ENCODE data around the gene RUNX2.
"Not testable (repeated sequence)": the region's sequence is repeated elsewhere in the genome, so short reads cannot be mapped to it uniquely, and the experiment has no call there.

RUNX2 gene

DNA sequence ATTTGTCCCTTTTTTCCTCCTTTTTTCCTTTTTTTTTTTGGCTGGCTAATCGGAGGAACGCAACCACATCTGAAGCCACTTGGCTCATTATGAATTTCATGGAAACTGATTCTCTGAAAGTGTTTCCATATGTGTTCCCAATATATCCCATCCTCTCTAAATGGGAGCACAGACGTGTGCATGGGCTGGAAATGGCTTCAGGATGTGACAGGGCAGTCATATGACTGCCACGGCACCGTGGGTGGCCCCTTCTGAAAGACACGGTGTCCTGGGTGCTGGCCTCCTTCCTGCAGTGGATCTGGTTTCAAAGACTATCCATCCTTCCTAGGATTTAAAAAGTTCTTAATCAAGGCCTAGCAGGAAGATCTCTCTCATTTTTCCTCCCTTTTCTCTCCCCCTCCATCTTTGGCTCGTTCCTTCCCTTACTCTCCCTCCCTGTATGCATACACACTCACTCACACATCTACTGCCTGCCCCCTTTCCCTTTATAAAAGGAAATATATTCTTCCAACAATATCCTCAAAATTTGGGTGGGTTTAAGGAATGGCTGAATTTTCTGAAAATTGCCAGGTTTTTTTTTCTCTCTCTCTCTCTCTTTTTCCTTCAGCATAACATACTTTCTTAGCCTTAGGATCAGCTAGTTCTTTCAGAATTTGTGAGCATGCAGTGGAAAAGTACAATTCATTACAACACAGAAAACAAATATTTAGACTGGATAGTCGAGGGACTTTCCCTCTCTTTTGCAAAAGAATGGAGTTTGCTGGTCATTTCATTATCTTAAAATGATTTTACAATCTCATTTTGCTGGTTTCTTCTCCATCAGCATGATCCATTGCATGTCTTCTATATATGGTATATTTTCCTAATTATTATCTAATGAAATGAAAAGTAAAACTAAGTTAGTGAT lies 210.8 kb downstream of the RUNX2 start:
- no peak for DNase-seq (ENCODE audit: low read depth, low spot score)
- H3K27ac ChIP-seq = no peak overlapping the region

- DNase-seq (ENCODE audit: low read depth, low spot score) = no peak
- H3K27ac ChIP-seq = no peak overlapping the region
Observed at GRCh38 chr6:45540375-45540920, 212.3 kb downstream of the RUNX2 start.

DNA sequence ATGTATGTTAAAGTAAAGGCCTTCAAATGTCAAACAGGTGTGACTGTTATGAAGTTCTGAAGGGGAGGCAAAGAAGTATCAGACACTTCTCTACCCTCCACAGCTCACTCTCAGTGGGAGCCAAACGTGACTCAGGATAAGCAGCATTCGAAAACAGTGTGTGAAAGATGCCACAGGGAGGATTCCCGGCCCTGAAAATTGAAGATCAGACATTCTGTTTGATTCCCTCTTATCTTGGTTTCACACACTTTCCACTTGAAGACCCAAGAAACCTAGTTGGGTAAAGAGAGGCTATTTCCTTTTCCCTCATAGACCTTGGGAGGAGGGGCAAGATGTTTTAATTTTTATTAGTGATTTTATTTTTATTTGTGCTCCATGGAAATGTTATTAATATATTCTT lies 213.8 kb downstream of the RUNX2 start:
- H3K27ac ChIP-seq = no peak overlapping the region
- no peak for DNase-seq (ENCODE audit: low read depth, low spot score)

GRCh38 chr6:45543298-45544235 lies 215.4 kb downstream of the RUNX2 start:
- peak overlapping the region; percentile 47 for H3K27ac ChIP-seq
- DNase-seq (ENCODE audit: low read depth, low spot score) = no peak

DNA sequence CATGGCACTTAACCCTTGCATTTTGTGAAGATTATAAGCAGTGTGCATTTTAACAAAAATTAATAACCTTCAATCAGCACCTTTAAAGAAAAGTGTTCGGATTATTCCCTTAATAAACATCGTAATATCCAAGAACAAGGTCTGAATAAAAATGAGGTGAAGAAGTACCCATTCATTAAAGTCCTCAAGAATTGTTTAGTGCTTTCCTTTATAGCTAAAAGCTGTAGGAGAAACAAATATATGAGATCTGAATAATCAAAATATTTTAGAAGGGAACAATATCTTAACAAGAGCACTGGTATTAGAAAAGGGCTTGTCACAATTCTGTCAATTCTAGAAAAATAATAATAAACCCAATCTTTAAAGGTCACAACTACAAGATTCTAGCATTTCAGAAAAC lies 217.3 kb downstream of the RUNX2 start:
- no peak overlapping the region for H3K27ac ChIP-seq
- no peak for DNase-seq (ENCODE audit: low read depth, low spot score)

DNA sequence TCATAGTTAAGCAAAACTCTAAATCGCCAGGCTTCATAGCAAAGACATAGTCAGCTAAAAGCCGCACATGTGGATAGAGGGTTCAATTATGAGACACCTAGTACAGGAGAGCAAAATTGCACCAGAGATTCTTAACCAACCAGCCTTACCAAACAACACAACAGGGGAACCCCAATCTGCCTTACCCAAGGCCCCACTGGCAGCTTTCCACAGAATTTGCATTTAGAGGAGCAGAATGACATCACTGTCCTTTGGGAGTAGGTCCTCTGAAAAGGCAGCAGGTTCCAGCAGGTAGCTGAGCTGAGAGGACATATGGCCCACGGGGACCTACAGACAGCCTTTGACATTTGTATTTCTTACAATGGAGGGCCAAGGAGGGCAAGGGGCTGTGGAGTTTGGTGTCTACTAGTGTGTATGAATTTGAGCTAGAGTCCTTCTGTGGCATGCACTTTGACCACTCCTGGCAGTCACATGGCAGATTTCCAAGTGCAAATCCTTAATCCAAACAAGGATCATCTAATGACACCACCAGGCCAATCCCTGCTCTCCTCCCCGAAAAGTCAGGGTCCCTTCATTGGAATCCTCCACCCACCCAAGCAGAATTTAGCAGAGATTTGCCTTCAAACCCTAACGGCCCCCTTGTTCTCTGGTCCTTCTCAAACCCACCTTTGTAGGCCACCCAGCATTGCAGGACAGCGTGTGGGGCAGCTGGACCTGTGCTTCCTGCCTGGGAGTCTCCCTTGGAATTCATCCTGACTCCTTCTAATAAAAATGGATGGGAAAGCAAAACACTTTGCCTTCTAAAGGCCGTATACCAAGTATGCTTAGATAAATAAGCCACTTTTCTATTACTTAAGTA lies 220.8 kb downstream of the RUNX2 start:
- no peak for DNase-seq (ENCODE audit: low read depth, low spot score)
- no peak overlapping the region for H3K27ac ChIP-seq

DNA sequence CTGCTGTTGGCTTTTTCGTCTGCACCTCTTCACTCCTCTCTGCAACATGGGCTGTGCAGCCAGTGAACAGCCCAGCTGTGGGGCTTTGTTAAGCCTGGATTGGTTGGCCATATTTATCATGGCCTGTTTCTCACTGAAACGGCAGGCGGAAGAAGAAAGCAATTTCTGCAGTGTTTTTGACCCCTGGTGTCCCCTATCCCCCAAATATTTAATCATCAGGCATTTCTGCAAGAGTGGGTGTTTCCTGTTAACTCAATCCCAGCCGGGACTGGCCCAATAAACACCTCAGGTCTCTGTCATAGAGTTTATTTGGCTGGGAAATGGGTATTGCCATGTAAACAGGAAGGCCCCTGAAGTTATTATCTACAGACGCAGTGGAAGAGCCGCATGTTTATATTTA lies 224.4 kb downstream of the RUNX2 start:
- no peak overlapping the region for H3K27ac ChIP-seq
- no peak for DNase-seq (ENCODE audit: low read depth, low spot score)

DNA sequence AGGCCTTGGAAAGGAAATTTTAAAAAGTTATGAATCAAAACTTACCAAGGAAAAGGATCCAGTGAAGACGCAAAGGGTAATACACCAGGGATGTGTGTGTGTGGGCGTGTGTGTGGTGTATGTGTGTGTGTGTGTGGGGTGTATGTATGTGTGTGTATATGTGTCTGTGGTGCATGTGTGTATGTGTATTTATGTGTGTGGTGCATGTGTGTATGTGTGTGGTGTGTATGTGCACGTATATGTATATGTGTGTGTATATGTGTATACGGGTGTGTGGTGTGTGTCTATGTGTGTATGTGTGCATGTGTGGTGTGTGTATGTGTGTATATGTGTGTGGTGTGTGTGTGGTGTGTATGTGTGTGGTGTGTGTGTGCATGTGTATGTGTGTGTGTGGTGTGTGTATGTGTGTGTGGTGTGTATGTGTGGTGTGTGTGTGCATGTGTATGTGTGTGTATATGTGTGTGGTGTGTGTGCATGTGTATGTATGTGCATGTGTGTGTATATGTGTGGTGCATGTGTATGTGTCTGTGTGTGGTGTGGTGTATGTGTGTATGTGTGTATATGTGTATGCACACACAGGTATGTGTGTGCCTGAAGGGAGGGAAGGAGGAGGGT lies 225.7 kb downstream of the RUNX2 start:
- no peak for DNase-seq (ENCODE audit: low read depth, low spot score)
- H3K27ac ChIP-seq = no peak overlapping the region

GRCh38 chr6:45554591-45554990 lies 226.5 kb downstream of the RUNX2 start:
- no peak for DNase-seq (ENCODE audit: low read depth, low spot score)
- H3K27ac ChIP-seq = no peak overlapping the region

DNA sequence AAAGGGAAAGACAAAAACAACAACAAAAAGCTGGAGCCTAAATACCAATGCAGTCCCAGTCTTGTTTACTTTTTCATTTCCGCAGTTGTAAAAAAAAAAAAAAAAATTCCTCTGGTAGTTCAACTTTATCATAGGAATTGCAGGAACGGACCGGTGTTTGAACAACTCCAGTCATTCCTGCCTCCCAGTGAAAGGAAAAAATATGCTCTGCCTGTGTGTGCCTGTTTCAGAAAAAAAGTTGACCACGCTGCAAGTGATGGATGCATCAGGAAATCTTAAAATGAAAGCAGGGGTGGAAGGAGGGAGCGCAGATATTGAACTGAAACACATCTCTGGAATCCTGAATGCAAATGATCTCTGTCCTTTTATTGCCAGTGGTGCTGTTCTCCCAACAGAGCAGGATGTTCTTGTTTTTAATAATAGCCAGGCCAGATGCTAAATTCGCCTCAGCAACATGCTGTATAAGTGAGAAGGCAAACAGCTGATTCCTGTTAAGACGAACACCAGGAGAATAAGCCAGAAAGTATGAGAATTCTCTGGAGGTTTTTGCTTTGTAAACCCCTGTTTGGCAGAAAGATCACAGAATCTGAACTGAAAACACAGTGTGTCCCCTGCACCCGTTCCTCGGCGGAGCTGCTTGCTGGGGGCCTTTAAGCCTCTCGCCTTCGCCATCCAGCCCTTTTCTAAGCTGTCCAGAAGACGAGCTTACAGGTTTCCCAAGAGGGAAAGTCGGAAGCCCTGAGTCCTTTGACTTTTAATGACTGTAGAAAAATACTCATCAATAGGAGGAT lies 228.0 kb downstream of the RUNX2 start:
- DNase-seq (ENCODE audit: low read depth, low spot score) = no peak
- H3K27ac ChIP-seq = peak overlapping the region; percentile 1

GRCh38 chr6:45556828-45557227 lies 228.7 kb downstream of the RUNX2 start:
- H3K27ac ChIP-seq = no peak overlapping the region
- DNase-seq (ENCODE audit: low read depth, low spot score) = no peak

- DNase-seq (ENCODE audit: low read depth, low spot score) = no peak
- no peak overlapping the region for H3K27ac ChIP-seq
Observed at GRCh38 chr6:45557454-45557853, 229.3 kb downstream of the RUNX2 start.

DNA sequence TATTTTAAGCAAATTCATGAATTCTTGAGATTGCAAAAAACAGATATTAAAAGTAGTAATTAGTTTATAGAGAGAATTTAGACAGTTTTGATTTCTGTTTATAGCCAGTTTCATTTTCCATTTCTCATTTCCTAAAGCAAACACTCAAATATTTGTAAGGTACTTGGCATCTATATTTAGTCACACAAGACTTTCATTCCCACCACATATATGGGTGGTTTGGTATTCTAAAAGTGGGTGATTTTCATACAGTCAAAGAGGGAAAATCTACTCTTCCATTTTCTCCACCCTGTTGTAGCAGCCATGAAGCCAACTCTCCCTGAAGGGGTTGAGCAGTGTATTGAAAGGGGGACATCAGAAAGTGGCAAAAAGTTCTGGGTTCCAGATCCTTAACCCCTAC lies 230.7 kb downstream of the RUNX2 start:
- DNase-seq (ENCODE audit: low read depth, low spot score) = no peak

DNA sequence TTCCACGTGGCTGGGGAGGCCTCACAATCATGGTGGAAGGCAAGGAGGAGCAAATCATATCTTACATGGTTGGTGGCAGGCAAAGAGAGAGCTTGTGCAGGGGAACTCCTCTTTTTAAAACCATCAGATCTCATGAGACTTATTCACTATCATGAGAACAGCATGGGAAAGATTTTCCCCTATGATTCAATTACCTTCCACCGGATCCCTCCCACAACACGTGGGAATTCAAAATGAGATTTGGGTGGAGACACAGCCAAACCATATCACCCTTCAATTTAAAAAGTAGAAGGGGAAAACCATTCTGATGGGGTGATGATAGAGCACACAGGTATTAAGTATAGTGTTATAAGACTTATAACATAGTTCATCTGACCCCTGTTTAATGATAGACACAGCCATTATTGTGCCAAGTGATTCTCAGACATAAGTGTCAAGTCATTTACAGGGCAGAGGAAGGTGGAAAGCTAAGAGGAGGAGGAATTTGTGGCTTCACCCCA lies 232.2 kb downstream of the RUNX2 start:
- not testable (repeated sequence) for H3K27ac ChIP-seq; DNase-seq (ENCODE audit: low read depth, low spot score)

More for the DNA sequence above, 230.7 kb downstream of the RUNX2 start:
- H3K27ac ChIP-seq = no peak overlapping the region

DNA sequence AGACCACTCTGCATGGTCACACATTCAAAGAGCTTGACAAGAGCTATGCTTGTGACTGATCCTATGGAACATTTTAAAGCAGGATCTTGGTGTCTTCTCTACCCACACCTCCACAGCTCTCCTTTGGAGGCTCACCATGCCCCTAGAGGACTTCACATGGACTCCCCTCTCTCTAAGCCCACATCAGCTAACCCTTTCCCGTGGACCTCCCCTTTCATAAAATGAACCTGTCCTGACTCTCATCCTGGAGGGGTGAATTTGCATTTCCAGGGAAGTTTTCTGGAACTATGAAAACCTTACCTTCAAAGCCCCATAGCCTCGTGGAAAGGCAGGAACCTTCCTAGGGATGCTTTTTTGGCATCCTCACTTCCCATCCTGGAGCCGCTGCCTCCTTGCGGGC lies 234.0 kb downstream of the RUNX2 start:
- H3K27ac ChIP-seq = no peak overlapping the region
- DNase-seq (ENCODE audit: low read depth, low spot score) = no peak

GRCh38 chr6:45563041-45563440 lies 234.9 kb downstream of the RUNX2 start:
- H3K27ac ChIP-seq = no peak overlapping the region
- no peak for DNase-seq (ENCODE audit: low read depth, low spot score)

- H3K27ac ChIP-seq = no peak overlapping the region
- no peak for DNase-seq (ENCODE audit: low read depth, low spot score)
Observed at GRCh38 chr6:45563844-45564243, 235.7 kb downstream of the RUNX2 start.

DNA sequence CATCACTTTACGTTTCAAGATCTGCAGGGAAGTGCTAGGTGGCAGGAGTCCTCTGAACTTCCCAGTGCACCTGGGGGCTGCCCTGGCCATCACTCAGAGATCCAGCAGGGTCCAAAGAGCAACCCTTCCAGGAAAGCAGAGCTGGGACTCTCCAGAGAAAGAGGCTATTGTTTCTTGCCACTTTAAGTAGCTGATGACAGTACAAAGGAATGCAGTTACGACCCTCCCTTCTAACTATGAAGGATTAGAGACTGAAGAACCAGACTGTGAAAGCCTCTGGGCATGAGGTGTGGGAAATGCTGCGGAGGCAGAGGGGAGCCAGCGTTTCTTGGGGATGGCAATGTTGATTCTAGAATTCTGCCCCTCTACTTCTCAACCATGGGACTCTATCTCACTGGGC lies 238.8 kb downstream of the RUNX2 start:
- H3K27ac ChIP-seq = peak overlapping the region; percentile 15
- no peak for DNase-seq (ENCODE audit: low read depth, low spot score)

DNA sequence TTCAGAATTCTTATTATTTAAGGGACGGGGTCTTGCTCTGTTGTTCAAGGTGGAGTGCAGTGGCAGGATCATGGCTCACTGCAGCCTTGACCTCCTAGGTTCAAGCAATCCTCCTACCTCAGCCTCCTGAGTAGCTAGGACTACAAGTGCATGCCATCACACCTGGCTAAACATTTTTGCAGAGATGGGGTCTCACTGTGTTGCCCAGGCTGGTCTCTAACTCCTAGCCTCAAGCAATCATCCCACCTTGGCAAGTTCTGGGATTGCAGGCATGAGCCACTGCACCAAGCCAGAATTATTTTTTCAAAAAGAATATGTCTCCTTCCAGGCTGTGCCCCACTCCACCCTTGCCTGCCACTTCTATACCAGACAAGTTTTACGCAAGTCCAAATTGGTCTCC lies 239.7 kb downstream of the RUNX2 start:
- no peak overlapping the region for H3K27ac ChIP-seq
- DNase-seq (ENCODE audit: low read depth, low spot score) = no peak

Measured in epithelial cell of prostate (primary cell).